IMR-90 (cell line): Measurements from ENCODE around the gene FOSL2.

Experiments used
- CEBPB ChIP-seq: IDR thresholded peaks from 2 replicates; pipeline ENCODE4 v1.6.1; 2012; ENCODE audit warnings: low read depth, low read length, improper control_type of control experiment
- CTCF ChIP-seq: conservative IDR thresholded peaks from 2 replicates; pipeline ENCODE4 v1.5.1; 2012; ENCODE audit warnings: mild to moderate bottlenecking, low read depth, low read length, improper control_type of control experiment
- ELK1 ChIP-seq: fragments of 150-350 bp; IDR thresholded peaks from 2 replicates; pipeline ENCODE4 v1.6.1; 2016; ENCODE audit warnings: low read depth, mild to moderate bottlenecking, low read length, moderate library complexity, borderline replicate concordance
- MAFK ChIP-seq: IDR thresholded peaks from 2 replicates; pipeline ENCODE4 v1.6.1; 2012; ENCODE audit warnings: low read depth, low read length, improper control_type of control experiment
- MAZ ChIP-seq: IDR thresholded peaks from 2 replicates; pipeline ENCODE4 v1.6.1; 2012; ENCODE audit warnings: low read depth, mild to moderate bottlenecking, low read length, improper control_type of control experiment, moderate library complexity, borderline replicate concordance
- MXI1 ChIP-seq: IDR thresholded peaks from 2 replicates; pipeline ENCODE4 v1.6.1; 2012; ENCODE audit warnings: low read depth, mild to moderate bottlenecking, low read length, moderate library complexity, borderline replicate concordance
- POLR2A ChIP-seq: IDR thresholded peaks from 2 replicates; pipeline ENCODE4 v1.6.1; 2012; ENCODE audit warnings: mild to moderate bottlenecking, low read depth, low read length
- RAD21 ChIP-seq: IDR thresholded peaks from 2 replicates; pipeline ENCODE4 v1.6.1; 2012; ENCODE audit warnings: low read length, improper control_type of control experiment
- RFX5 ChIP-seq: IDR thresholded peaks from 2 replicates; pipeline ENCODE4 v1.8.0; 2012; ENCODE audit warnings: low read depth, mild to moderate bottlenecking, low read length, moderate library complexity
- SMC3 ChIP-seq: fragments of 150-350 bp; IDR thresholded peaks from 2 replicates; pipeline ENCODE4 v1.6.1; 2016; ENCODE audit warnings: low read depth, mild to moderate bottlenecking, antibody characterized with exemption, low read length, moderate library complexity

GRCh38 chr2:28431741-28432140 lies 39.1 kb downstream of the FOSL2 start:
- TF ChIP-seq CTCF (no peak), SMC3 (no peak), ELK1 (no peak), MXI1 (no peak), MAZ (no peak), CEBPB (no peak), POLR2A (no peak), MAFK (no peak), RFX5 (no peak), RAD21 (no peak)
